GM18907 (cell line): ENCODE measurements around the gene EFCAB11.

Experiments
- ATAC-seq: cut with Tn5 transposase; IDR thresholded peaks from one replicate; pipeline ENCODE4 v1.9.1; 2021; ENCODE audit warnings: mild to moderate bottlenecking, moderate library complexity; ENCODE audit not compliant: unreplicated experiment

Gene EFCAB11

DNA sequence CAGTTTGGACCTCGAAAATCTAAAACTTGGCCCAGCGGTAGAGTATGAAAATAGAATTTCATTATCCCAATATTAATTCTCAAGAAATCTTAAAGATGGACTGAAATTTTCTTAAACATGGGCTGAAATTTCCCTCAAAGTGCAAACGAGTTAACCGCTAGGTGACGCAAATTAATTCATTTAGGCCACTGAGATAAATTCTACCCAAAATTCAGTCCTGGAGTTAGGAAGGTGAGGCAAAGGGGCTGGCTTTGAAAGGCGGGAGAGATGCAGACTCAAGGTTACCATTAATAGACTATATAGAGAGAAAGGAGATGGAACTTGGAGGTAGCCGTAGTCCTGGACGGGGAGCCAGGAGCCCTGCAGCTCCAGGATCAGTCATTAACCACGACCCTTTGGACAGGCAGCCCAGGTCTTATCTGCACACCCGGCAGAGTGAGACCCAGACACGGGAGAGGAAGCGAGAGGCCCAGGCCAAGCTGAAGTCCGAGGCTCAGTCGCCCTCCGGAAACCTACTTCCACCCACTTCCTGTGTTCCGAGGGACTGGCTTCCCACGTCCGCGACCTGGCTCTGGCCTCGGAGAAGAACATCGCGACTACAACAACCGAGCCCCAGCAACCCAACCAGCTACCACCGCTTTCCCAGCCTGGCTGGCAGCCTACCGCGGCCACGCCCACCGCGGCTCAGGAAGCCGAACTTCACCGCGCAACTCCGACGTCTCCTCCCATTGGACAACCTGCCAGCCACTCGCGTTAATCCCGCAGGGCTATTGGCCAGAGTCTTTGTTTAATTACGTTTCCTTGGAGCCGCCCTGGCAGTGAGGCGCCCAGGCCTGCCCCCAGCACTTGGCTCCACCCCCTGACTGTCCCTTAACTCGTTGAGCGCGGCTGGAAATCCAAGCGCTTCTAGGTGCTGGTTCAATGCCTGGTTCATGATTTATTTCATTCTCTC lies at the start of gene EFCAB11:
Gene EFCAB11, minus strand, starts transcription at position 661 of the 952 bp plus-strand sequence. Its CDS starts 70 bp downstream, at position 591.
- ATAC-seq = peak; percentile 86

- no peak for ATAC-seq
These were observed 49.2 kb upstream of the EFCAB11 start for GRCh38 chr14:90003526-90004307.

DNA sequence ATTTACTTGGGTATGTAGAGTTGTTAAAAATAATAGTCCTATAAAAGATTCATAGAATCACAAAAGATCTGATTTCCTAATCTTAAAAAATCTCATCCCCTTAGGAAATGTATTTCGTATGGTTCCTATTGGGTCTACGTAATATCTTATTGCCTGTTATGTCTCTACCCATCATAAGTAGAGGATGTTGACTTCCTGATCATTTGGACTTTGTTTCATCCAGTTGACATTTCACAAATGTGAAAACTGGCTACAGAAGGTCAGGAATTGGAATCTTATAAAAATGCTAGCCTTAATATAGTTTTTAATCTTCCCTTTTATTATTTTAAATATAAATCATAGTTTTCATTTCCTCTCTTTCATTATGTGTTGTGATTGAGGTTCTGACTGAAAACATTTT lies 46.4 kb upstream of the EFCAB11 start:
- no peak for ATAC-seq

- ATAC-seq = no peak
These were observed 42.4 kb upstream of the EFCAB11 start for GRCh38 chr14:89996963-89997362.

DNA sequence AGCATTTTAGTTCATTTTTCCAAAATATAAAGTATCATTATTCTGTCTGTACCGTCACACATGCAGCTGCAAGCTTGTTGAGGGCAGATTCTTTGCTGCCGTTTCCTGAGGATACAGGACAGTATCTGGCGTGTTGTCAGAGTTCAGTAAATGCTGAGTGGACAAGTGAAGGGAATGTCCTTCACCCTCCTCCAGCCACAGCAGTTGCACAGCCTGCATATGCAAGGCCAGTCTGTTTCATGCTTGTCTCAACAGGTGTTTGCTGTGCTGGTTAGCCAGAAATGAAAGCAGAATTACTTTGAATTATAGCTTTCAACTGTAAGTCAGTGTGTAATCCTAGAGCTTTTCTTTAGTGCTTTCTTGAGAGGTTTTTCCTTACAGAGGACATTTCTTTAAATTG lies 37.7 kb upstream of the EFCAB11 start:
- no peak for ATAC-seq

DNA sequence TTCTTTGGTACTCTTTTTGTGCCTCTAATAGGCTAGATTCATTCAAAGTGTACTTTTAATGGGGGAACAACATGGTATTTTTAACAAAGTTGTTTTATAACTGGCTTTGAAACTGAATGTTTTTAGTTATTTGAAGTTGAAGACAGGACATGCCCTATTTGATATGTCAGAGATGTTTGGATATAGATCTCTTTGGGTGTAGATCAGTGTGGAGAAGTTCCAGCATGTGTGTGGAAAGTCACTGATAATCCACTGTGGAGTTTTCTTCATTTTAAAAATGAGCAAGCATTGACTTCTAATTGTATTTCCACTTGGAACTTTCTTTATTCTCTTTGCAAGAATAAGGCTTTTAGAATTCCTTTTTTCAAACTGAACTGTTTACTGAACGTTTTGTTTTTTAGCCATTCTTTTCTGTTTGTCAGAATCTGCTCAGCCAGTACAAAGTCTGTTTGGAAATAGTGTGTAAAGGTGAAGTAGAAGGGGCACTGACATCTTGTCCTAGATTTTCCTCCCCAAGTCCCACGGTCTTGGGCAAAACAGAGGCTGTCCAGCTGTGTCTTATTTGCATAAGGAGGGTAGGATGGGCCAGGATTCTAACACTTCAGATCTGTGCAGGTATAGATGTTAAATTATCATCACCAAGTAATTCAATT lies 36.2 kb upstream of the EFCAB11 start:
- no peak for ATAC-seq

- no peak for ATAC-seq
These were observed 35.7 kb upstream of the EFCAB11 start for GRCh38 chr14:89990218-89990617.

DNA sequence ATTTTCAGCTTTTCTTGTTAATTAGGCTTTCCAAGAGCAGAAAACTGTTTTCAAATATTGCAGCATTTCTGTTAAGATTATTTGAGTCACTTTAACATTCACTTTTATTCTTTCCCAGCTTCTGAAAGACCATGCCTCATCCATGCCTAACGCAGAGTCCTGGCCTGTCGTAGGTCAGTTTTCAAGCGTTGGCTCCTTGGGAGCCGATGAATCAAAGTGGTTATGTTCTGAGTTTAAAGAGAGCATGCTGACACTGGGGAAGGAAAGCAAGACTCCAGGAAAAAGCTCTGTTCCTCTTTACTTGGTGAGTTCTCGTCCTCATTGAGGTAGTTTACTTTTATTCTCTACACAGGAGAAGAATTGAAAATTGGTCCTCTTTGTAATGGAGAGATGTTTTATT lies 34.3 kb upstream of the EFCAB11 start:
- no peak for ATAC-seq

- no peak for ATAC-seq
These were observed 32.6 kb upstream of the EFCAB11 start for GRCh38 chr14:89987161-89987475.

- no peak for ATAC-seq
These were observed 32.1 kb upstream of the EFCAB11 start for GRCh38 chr14:89986462-89987160.

- no peak for ATAC-seq
These were observed 28.8 kb upstream of the EFCAB11 start for GRCh38 chr14:89983375-89983774.

DNA sequence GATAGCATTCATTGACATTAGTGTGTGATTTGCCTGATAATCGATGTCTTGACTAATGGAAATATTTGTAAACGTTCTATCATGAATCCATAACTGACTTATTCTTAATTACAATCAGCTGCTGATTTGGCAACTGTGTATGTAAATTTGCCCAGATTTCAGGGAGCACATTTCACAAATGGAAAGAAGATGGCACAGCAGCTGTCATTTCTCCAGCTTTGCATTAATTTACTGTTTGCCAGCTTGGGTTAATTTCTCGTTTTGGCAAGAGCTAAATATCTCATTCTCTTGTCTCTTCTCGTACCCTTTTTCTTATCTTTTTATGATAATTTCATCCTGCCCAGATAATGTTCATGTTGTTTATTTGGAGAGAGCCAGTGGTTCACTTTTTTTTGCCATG lies 24.1 kb upstream of the EFCAB11 start:
- ATAC-seq = no peak

DNA sequence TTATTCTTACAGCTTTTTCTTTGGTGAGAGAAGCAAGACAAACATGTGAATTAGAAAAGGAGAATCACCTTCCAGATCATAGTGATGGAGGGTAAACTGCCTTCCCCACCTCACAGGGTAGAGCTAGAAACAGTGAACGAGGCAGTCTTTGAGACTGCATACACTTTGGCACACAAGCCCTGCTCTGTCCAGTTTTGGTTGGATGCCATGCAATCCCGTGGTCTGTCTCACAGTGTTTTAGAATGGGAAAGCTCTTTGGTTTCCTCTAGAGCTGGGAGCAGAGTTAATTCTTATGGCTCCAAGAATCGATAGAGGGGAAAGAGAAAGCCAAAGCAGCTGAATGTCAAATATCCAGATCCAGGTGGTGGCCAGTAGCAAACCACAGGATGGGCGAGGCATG lies 23.1 kb upstream of the EFCAB11 start:
- ATAC-seq = no peak

DNA sequence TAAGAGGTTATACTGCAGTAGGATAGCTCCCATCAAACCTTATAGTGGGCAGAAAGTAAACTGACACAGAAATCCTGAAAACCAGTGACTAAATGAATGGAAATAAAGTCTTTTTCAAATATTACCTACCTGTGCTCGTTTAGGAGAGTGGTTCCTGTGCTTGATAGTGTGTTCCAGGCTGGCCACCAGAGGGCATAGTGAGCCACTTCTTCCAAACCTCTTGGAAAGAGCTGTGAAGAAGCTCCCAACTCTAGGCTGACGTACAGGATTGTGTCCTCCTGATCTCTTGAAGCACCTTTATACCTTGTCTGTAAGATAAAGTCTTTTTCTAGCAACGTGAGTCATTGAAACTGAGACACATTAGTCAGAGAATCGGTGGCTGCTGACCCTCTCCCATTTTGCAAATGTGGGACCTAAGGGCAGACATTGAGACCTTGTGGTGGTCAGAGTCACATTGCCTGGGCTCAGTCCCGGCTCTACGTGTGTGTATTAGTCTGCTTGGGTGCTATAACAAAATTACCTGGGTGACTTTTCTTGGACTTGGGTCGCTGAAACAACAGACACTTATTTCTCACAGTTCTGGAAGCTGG lies 18.8 kb upstream of the EFCAB11 start:
- ATAC-seq = peak; percentile 76

- ATAC-seq = no peak
These were observed 11.3 kb upstream of the EFCAB11 start for GRCh38 chr14:89965839-89966238.

GRCh38 chr14:89963288-89963978 lies 8.9 kb upstream of the EFCAB11 start:
- ATAC-seq = no peak

GRCh38 chr14:89960914-89961313 lies 6.4 kb upstream of the EFCAB11 start:
- no peak for ATAC-seq

DNA sequence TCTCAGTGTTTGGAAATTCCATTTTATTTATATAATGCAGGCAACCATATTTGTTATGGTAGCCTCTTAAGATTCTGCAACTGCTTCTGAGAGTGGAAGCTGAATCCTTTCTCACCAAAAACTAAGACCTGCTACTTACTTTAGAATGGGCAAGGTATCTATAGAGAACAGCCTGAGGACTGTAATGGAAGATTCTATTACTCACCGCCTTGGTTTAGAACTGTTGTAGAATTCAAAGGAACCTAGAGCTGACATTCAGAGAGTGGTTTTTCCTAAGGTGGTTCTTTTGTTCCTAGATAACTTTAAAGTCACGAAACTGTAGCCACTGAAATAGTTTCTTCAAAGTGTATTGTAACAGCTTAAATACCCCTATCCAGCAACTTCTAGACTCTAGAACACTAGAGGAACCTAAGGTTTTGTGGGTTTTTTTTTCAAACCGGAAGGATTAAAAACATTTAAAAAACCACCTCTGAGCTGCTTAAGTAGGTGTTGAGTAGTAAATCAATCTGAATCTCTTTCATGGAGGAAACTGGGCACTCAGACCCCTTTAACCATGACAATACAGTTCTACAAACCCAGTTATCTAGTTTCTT lies 5.4 kb upstream of the EFCAB11 start:
- ATAC-seq = no peak

DNA sequence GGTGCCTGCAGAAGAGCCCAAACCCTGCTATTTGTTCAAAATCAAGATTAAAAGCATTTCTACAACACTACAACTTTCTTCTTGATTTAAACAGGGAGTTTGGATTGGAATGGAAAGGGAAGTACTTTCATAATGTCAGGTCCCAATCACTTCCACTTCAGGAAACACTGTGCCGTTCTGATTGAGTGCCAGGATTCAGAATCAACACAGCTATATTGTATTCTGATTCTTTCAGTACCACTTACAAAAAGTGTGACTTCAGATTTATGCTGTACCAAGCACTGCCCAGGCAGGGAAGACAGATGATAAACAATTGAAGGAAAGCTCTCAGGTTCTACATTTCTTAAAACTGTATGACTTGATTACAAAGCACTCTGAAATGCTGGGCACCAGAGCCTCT lies 4.4 kb upstream of the EFCAB11 start:
- ATAC-seq = no peak

DNA sequence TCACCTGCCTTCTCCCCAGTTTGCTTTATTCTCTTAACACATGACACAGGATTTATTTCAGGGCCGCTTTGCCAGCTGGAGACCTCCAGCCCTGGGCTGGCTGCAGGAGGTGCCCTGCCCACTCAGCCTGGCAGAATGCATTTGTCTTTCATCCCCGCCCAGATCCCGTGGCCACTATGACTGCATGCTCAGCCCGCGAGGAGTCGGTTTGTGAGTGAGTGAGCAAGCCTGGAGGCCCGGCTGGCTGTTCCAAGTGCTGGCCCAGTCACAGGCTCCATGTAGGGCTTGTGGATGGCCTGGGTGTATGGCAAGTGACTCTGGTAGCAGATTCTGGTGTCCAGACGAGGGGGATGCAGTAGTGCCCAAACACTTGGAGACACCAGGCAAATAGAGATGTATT lies 3.3 kb upstream of the EFCAB11 start:
- ATAC-seq = no peak
